ENCODE results near the gene BIN1.

The BIN1 gene

DNA sequence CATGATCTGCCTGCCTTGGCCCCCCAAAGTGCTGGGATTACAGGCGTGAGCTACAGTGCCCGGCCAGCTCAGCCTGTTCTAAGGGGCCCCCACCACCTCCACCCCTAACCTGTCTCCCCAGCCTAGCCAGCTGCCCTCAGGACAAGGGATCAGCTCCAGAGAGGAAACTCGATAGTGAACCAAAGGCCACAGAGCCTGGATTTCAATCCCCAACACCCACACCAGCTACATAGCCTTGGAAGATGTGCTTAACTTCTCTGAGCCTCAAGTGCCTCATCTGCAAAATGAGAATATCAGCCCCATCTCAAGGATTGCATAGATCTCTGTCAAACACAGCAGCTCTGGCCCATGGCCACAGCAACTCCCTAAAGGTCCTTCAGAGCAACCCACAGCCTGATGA lies 32.0 kb downstream of the BIN1 start:
- DNase-seq (ENCODE audit: low spot score), result no peak

DNA sequence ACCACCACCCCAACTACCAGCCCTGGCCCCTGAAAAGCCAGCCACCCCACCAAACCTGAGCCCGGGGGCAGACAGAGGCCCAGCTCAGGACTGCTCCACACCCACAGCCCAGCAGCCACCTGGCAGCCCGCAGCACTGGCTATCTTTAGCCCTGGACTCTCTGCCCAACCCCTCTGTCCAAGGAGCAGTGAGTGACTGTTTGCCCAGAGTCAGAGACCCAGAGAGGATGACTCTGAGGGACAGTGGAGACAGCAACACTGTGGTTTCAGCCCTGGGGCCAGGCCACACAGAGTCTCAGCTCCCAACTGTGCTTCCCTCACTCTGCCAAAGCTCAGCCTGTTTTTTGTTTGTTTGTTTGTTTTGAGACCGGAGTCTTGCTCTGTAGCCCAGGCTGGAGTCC lies 32.6 kb downstream of the BIN1 start:
- no peak for DNase-seq (ENCODE audit: low spot score)

DNA sequence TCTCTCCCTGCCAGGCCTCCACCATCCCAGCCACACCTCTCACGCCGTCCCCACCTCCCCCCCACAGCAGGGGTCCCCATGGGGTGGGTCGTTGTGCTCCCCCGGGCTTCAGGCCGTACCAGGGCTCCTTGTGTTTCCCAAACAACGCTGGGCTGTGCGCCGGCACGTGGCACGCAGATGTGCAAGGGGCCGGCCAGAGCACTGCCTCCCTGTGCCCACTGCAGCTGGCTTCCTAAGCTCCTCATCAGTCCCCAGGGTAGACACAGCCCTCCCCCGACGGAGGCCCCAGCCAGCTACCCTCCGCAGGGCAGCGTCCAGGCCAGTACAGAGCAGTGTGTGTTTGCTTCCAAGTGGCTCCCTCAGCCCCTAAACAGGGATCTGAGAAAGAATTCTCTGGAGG lies 34.0 kb downstream of the BIN1 start:
- peak; percentile 93 for DNase-seq (ENCODE audit: low spot score)

DNA sequence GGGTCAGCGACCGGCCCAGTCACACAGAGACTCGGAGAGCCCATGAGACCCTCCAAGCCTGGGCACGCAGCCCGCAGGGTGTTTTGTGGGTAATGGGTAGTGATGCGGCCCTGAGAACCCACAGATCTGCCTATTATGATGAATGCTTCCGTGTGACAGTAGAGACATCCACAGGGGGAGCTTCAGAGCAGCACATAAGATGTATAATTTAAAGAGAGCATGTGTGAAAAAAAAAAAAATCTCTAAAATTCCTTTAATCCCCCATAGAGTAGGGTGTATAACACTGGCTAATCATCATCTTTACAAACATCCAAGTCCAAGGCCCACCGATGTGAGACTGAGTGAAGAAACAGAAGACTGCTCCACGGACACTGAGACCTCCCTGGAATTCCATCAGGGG lies 34.6 kb downstream of the BIN1 start:
- DNase-seq (ENCODE audit: low spot score), result no peak

DNA sequence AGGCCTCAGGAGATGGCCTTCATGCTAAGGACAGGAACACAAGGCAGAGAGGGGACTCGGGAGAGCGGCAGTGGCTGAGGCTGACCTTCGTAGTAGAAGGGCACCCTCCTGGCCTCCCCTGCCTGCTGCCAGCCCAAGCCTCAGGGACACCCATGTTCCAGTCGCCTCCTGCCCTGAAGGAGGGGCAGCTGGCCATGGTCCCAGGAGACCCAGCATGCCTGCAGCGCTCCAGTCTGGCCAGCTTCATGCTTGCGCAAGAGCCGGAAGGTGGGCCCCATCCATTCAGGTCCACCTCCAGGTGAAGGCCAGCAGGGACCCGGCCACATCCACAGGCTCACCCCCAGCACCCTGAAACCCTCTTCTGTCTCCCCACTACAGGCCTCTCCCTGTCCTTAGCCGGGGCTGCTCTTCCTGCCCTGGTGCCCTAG lies 35.0 kb downstream of the BIN1 start:
- no peak for DNase-seq (ENCODE audit: low spot score)

DNA sequence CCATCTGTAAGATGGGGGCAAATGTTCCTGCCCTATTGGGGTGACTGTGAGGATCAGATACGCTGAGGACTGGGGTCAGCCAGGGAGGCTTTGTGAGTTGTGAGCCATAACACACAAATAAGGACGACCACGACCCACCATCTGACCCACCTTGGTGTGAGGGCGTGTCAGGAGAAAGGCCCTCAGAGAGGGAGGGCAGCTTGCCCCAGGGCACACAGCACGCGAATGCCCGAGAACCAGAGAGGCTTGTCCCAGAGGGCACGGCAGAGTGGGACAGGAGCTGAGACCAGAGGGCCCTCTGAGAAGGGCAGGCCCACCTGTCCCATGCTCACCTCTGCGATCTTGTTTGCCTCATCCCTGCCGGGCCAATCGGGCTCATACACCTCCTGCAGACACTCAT lies 36.7 kb downstream of the BIN1 start:
- no peak for DNase-seq (ENCODE audit: low spot score)

DNA sequence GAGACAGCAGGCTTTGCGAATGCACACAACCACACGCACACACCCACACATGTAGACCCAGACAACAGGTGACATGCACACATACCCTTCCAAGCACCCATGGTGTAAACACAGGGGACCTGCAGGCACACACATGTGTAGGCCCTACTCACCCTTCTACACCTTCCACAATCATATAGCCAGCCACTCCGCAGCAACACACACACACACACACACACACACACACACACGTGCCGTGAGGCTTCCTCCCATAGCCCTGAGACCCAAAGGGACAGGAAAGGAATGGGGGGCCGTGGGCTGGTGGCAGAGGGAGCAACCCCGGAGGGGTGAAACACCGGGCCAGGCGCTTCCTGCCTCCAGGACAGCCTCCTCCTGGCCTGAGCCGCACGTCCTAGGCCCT lies 37.4 kb downstream of the BIN1 start:
- no peak for DNase-seq (ENCODE audit: low spot score)

DNA sequence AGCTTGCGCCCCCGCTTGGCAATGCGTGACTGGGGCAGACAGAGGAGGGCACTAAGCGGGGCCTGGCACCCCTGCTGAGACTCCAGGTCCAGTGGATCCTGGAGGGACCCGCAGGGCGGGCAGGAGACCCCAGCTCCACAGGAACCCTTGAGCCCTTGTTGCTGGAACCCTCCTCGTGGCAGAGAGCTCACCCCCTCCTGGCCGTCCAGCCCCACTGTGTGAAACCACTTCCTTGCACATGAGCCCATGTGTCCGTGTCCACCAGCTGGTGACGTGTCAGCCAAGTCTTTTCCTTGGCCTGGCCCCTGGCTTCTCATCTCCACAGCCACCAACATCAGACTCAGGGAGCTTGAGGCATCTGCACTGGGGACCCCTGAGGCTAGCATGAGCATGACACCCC lies 38.0 kb downstream of the BIN1 start:
- DNase-seq (ENCODE audit: low spot score), result no peak

DNA sequence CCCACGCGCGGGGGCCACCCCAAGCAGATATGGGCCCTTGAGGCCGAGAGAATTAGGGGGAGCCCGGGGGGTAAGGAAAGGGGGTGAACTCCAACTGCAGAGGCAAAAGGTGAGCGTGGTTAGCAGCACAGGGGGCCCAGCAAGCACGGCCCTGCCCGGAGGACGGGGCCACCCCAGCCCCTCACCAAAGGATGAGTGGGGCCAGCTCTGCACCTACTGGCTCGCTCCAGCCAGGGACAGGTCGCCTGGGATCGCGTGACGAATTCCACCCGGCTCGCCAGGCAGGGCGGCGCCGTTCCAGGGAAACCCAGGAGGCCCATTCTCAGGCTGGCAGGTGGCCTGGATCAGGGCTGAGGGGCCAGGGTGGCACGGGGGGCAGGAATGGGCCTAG lies 38.6 kb downstream of the BIN1 start:
- DNase-seq (ENCODE audit: low spot score), result no peak

DNA sequence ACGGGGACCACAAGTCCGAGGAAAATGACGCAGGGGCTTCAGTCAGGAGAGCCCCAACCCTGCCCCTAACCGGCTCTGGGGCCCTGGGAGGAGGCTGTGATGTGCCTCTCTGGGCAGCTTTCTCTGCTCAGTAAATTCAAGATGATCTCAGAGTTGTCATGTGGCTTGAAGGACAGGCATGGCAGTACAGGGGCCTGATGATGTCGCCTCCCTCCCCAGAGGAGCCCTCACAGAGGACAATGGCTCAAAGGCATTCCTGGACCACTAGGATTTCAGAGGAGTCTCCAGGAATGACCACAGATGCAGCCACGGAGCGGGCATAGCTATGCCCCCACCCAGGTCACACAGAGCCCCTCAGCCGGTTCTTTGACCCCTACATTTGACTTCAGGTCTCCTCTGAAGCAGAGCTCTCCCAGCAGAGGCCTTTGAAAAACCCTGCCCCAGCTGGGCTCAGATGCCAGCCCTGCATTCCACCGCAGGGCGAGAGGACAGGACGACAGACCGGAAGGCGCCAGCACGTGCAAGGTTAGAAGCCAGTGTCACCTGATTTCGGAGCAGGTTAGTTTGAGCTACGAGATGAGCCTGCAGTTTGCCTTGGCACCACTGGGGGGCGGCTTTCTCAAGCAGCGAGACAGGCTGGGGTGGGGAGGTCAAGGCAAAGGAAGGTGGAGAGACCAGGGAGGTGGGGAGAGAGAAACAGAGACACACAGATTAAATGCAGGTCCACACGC lies 39.2 kb downstream of the BIN1 start:
- peak; percentile 87 for DNase-seq (ENCODE audit: low spot score)

DNA sequence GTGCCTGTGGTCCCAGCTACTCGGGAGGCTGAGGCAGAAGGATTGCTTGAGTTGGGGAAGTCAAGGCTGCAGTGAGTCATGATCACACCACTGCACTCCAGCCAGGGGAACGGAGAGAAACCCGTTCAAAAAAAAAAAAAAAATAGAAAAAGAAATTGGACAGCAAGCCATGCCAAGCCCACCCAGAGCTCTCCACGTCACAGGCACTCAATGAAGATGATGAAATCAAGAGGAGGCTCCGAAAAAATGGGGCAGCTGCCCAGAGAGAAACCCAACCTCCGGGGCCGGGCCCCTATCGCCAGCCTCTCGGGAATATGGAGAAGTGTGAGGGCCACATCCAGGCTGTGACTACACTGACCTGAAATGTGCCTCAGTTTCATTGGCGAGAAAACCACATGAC lies 40.0 kb downstream of the BIN1 start:
- no peak for DNase-seq (ENCODE audit: low spot score)

DNA sequence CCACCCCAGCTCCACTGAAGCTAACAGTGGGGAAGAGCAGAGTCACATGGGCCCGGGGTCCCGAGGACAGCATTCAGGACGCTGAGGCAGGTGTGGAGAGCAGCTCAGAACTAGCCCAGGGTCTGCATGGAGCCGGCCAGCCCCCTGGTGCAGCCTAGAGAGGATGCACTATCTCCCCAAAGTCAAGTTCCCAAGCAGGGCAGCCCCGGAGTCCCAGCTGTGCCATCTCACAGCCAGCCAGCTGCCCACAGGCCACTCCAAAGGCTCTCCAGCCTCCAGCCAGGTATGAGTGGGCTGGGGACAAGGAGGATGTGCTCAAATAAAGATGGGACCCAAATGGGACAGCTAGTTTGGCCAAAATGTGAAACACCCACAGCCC lies 41.0 kb downstream of the BIN1 start:
- no peak for DNase-seq (ENCODE audit: low spot score)

DNA sequence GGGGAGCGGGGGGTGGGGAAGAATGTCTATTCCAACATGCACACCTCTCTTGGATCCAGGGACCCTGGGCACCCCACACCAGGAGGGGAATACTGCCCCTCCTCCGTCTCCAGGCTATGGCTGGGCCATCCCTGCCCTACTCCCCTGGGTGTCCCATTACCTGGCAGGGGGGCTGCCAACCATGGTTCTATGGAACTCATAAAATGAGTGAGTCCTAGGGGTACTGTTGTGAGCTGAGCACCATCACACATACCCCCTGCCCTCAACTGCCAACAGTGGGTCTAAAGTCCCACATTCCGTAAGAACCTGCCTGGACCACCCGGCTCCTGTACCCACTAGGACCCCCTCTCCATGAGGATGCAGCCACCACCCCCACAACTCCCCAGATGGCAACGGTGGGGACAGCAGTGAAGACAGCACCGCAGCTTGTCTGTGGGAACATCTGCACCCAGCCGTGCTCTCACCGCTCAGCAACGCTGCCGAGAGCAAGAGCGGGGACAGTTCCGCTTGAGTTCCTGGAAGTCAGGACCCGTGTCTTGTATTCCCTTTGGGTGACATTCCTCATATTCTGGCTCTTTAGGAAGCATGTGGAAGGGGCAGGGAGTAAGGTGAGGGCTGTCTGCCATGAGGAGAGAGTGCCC lies 41.5 kb downstream of the BIN1 start:
- no peak for DNase-seq (ENCODE audit: low spot score)

DNA sequence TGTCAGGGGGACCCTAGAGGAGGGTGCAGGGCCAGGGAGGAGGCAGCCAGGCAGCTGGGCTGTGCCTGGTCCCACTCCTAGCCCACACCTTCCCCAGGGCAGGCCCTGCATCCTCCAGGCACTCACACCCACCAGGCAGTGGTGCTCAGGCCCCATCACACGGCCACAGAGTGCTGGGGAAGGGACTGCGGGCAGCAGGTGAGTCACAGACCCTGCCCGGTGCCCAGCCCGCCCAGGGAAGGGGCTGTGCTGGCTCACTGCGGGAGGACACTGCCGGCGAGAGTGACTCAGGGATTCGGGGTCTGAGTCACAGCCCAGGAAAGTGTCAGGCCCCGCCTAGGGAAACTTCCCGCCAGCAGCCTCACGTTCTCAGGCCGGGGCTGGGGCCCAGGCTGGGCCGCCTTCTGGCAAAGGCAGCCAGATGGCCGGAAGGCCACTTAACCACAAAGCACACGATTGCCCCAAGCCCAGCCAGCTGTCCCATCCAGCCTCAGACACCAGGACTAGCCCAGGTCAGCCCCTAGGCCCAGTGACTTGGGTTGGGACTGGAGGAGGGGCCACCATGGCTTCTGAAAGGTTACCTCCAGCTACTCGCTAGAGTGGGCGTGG lies 42.2 kb downstream of the BIN1 start:
- DNase-seq (ENCODE audit: low spot score), result peak; percentile 66

DNA sequence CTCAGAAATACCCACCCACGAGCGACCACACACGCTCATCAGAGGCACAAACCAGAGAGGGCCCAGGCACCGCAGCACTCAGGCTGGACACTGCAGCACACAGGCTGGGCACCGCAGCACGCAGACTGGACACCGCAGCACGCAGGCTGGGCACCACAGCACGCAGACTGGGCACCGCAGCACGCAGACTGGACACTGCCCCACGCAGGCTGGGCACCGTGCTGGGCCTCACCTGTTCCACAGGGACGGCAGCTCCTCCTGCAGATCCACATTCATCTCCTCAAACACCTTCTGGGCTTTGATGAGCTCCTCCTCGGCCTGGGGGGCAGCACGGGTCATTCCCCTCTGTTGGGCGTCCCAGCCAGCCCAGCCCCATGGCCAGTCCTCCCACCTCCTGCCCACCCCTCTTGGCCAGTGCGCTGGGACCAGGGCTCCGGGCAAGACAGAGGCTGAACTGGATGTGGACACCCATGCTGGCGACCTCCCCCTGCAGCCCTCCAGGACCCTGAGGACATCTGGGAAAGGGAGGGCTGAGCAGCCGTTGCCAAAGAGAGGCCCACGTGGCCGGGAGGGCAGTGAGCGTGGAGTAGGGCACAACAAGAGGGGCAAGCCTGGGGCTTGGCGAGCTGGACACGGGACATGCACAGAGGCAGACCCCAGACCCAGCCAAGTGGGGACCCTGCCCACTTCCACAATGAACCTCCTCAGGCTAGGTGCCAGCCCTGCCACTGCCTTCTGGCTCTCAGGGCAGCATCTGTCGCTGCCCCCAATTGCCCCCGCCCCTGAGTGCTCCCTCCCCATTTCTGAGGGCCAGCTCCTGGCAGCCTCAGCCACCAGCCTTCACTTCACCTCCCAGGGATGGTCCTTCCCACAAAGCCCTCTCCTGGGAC lies 43.0 kb downstream of the BIN1 start:
- no peak for DNase-seq (ENCODE audit: low spot score)

DNA sequence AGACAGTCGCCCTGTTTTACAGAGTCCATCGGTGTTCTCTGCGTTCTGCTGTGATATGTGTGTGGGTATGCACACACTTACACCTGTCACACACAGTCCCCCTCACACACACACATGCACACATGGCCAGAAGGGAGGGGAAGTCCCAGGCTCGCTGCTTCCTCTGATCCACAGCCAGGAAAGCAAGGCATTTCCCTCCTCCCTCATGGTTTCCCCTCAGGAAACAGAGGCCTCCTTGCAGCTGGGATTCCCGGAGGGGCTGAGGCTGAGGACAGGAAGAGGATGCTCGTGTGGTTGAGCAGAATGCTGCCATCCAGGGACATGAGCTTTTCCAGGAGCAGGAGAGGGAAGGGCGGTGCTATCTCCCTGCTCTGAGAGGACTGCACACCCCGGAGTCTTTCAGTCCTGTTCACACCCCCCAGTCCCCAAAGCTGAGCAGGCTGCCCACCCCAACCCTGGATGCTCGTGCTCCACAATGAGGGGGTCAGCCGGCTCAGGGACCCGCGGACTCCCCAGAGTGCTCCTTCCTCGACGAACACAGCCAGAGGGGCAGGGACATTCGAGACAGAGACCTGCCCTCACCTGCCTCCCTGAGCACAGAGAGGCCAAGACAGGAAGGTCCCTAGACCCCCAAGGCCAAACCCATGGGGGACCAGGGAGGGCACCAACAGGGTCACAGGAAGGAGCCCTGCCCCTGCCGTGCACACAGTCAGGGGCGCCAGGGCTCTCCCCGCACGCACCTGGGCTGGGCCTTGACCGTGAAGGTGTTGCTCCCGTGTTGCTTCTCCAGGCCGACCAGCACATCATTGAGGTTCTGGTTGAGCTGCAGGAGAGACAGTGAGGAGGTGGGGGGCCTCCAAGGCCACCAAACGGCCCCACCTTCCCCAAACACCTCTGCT lies 45.3 kb downstream of the BIN1 start:
- DNase-seq (ENCODE audit: low spot score), result no peak

DNA sequence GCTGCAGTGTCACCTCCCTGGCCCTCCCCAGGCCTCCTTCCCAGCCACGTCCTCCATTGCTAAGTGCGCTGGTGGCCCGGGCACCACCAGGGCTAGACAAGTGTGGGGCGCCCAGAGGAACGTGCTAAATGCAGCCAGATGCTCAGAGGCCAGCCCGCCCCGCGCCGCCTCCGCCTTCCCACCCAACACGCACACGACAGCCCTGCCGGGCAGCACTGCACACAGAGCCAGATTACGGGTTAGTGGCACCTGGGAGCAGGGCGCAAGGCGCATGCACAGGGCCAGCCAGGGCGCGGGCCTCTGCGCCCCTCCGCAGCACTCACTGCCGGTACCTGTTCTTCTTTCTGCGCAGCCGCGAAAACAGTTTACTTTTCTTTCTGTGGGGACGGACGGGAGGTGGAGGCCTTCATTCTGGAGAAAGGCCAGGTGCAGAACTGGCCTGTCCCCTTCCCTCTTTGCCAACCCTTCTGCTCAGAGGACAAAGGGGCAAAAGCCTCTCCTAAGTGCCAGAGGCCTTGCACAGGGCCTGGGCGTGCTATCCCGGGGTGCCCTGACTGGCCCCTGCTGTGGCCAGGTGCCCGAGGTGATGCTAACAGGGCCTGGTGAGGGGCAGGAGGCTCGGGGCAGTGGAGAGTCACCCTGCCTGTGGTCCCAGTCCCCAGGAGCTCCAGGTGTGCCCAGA lies 46.5 kb downstream of the BIN1 start:
- DNase-seq (ENCODE audit: low spot score), result no peak

DNA sequence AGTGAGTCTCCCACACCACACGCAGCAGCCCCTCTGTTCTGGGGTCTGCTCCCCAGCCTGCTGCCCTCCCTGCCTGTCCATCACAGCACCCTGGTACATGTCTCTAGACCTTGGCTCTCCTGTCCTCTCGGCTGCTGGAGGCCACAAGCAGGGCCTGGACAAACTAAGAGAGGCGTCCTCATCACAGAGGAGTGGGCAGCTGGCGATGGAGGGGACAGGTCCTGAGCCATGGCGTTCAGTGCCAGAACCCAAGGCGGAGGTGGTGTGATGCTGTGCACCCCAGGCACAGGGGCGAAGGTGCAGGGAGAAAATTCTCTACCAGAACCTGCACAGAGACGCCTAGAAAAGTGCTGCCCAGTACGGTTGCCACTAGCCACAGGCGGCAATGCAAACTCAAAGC lies 47.4 kb downstream of the BIN1 start:
- no peak for DNase-seq (ENCODE audit: low spot score)

DNA sequence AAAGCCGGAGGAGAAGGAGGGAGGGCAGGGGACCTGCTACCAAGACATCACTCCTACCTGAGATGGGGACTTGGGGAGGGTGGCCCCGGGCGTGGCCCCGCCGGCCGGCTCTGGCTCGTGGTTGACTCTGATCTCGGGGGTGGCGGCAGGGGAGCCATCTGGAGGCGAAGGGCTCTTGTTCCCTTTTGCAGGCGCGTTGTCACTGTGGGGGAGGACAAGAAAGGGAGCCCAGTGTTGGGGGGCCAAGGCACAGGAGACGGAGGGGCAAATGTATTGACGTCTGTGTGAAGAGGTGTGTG lies 48.1 kb downstream of the BIN1 start:
- DNase-seq (ENCODE audit: low spot score), result no peak

DNA sequence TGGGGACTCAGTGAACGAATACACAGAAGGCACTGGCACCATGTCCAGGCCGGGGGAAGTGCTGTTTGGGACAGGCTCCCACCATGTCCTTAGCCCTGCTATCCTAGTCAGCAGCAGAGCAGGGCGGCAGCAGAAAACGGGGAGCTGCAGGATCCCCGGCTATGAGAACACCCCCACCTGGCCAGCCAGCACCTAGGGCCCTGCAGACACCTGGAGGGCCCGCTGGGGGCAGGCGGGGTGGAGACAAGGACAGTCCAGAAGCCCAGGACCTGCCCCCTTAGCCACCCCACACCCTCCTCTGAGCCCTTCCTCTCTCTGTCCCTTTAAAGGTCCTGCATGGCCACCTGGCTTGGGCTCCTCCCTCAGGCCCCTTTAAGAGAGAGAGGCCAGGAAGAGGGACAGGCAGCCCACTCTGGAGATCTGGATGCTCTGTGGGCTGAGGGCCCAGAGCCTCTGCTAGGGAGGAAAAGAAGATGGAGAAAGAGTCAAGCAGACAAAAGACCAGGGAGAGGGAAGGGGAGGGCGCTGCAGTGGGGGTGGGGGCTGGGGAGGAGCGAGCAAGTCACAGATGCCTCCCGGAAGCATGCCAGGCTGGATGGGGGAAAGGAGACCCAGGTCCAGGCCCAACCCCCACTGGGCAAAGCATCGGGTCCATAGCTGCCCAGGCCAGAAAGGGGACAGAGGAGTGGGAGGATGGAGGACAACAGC lies 48.6 kb downstream of the BIN1 start:
- DNase-seq (ENCODE audit: low spot score), result no peak

Measured in pons (tissue), 1 donor.